Activated T-cell treated with anti-CD3 and anti-CD28 coated beads, Interleukin-2, amount 50 U/mL, for 4 hours (primary cell): ENCODE data around the gene ZCCHC24. TPM values are rescaled to one million over a fixed set of nuclear protein-coding genes. Genes with fewer than 3 reads are reported as not detected.

Experiments used
- ATAC-seq, 2 donors: fragments of 200-7000 bp; cut with Tn5 transposase; one replicate each; pipeline ENCODE4 v1.10.0; 2021
- DNase-seq: peaks from one replicate; pipeline ENCODE4 v3.0.0-alpha.2; 2020
- H3K27me3 Mint-ChIP-seq: one replicate; pipeline ENCODE4 v1.8.0; 2021; ENCODE audit warnings: low read depth, mixed read lengths
- H3K36me3 Mint-ChIP-seq: one replicate; pipeline ENCODE4 v1.8.0; 2022; ENCODE audit warnings: mixed read lengths; ENCODE audit not compliant: insufficient read depth
- H3K4me1 Mint-ChIP-seq: one replicate; pipeline ENCODE4 v1.8.0; 2021; ENCODE audit warnings: low read depth, mixed read lengths
- H3K4me3 Mint-ChIP-seq: one replicate; pipeline ENCODE4 v1.8.0; 2021; ENCODE audit warnings: mild to moderate bottlenecking, moderate library complexity, mixed read lengths
- H3K9me3 Mint-ChIP-seq: one replicate; pipeline ENCODE4 v1.8.0; 2021; ENCODE audit warnings: mixed read lengths
- total RNA-seq, 3 donors: library from RNA; stranded (reverse); gene quantifications; one replicate each; pipeline ENCODE4 v1.2.1, GENCODE V29; 2021

Gene ZCCHC24
- total RNA-seq, 3 donors from 2014 or later: 0.26 to 0.92 (median 0.63) TPM

- Mint-ChIP-seq H3K36me3 (no peaks in the 10 kb centered on the region), H3K4me1 (no peaks in the 10 kb centered on the region), H3K9me3 (no peaks in the 10 kb centered on the region), H3K27me3 (no peaks in the 10 kb centered on the region), H3K4me3 (no peak overlapping the region)
- no peak for ATAC-seq
- no peak for DNase-seq
Observed at GRCh38 chr10:79418886-79419595, 26.4 kb downstream of the ZCCHC24 start.

GRCh38 chr10:79418274-79418673, 27.1 kb downstream of the ZCCHC24 start:
- ATAC-seq (no peak), DNase-seq (no peak)
- H3K4me1 Mint-ChIP-seq: peaks cover 3% of the 10 kb centered on the region
- no peaks in the 10 kb centered on the region for H3K9me3 Mint-ChIP-seq
- no peak overlapping the region for H3K4me3 Mint-ChIP-seq
- no peaks in the 10 kb centered on the region for H3K36me3 Mint-ChIP-seq
- no peaks in the 10 kb centered on the region for H3K27me3 Mint-ChIP-seq

- DNase-seq: no peak
- Mint-ChIP-seq H3K9me3 (no peaks in the 10 kb centered on the region), H3K36me3 (no peaks in the 10 kb centered on the region), H3K4me1 (peaks cover 3% of the 10 kb centered on the region), H3K27me3 (no peaks in the 10 kb centered on the region), H3K4me3 (no peak overlapping the region)
- no peak for ATAC-seq
Observed at GRCh38 chr10:79417731-79418130, 27.7 kb downstream of the ZCCHC24 start.

- Mint-ChIP-seq H3K27me3 (no peaks in the 10 kb centered on the region), H3K4me1 (peaks cover 3% of the 10 kb centered on the region), H3K4me3 (no peak overlapping the region), H3K9me3 (no peaks in the 10 kb centered on the region), H3K36me3 (no peaks in the 10 kb centered on the region)
- DNase-seq: no peak
- ATAC-seq: no peak
Observed at GRCh38 chr10:79417266-79417665, 28.2 kb downstream of the ZCCHC24 start.

- Mint-ChIP-seq H3K36me3 (no peaks in the 10 kb centered on the region), H3K4me1 (peaks cover 3% of the 10 kb centered on the region), H3K4me3 (no peak overlapping the region), H3K9me3 (no peaks in the 10 kb centered on the region), H3K27me3 (no peaks in the 10 kb centered on the region)
- ATAC-seq (no peak), DNase-seq (no peak)
Observed at GRCh38 chr10:79416578-79417255, 28.7 kb downstream of the ZCCHC24 start.

DNA sequence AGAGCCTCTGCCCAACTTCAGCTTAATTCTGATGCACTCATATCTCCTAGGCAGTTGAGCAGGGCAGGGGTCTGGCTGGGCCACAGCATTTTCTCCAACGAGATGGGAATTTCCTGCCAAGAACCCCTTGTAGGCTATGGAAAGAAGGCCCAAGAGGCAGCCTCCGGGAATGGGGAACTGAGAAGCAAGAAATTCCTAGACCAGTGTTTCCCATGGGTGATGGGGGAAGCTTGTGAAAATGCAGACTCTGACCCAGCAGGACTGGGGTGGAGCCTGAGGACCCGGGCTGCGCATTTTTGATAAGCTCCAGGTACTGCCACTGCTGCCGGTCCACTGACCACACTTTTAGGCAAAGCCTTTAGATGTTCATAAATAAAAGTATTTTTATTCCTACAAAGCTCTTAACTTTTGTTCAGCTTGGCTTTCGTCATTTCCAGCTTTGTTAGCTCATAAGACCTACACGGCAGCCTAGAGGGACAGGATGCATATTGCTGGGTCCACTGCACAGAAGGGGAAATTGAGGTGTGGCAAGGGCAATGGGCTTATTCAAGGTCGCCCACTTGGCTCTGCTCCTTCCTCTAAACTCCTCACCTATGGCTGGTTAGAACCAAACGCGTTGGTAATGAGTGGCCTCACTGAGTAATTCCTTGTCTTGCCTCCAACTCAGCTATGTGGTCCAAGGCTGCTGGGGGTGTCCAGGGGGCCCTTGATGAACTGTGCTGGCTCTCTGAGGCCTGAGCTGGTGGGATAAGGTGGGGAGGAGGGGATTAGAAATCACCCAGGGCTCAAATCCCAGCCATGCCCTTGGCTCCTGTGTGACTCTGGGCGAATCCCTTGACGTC, 29.5 kb downstream of the ZCCHC24 start:
- no peak for DNase-seq
- Mint-ChIP-seq H3K4me3 (no peak overlapping the region), H3K4me1 (peaks cover 3% of the 10 kb centered on the region), H3K27me3 (no peaks in the 10 kb centered on the region), H3K9me3 (no peaks in the 10 kb centered on the region), H3K36me3 (no peaks in the 10 kb centered on the region)
- ATAC-seq: no peak

DNA sequence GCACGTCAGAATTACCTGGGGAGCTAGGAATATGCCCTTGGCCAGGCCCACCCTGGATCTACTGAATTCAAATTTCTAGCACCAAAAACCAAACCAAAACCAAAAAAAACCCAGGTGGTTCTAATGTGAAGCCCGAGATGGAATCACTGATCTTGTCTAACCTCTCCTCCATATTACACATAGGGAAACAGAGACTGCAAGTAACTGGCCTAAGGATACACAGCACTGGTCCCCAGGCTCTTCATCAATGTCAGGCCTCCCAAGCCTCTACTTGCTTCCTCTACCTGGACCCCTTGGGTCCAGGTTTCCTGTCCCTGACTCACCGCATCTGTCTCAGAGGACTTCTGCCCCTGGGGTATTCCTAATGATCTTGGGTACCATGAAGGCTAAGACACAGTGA, 30.7 kb downstream of the ZCCHC24 start:
- no peak for ATAC-seq
- no peaks in the 10 kb centered on the region for H3K27me3 Mint-ChIP-seq

DNA sequence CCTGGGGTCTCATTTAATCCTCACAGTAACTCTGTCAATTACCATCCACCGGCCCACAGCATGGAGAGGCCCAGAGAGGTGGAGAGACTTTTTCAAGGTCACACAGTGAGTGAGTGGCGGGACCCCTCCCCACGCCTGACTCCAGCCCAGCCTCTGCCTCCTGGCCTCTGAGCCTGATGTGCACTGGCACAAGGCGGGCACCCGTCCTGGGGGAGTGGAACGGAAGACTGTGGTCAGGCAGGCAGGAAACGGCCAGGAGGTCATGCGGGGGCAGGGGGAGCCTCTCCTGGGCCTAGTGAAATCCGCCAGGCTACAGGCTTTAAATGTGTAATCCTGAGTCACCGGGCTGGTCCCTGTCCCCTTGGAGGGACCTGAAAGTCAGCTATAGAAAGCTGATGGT, 32.2 kb downstream of the ZCCHC24 start:
- Mint-ChIP-seq H3K36me3 (no peaks in the 10 kb centered on the region), H3K27me3 (no peaks in the 10 kb centered on the region), H3K9me3 (no peaks in the 10 kb centered on the region), H3K4me3 (no peak overlapping the region), H3K4me1 (peaks cover 3% of the 10 kb centered on the region)
- no peak for DNase-seq
- no peak for ATAC-seq

More for the DNA sequence above, 30.7 kb downstream of the ZCCHC24 start:
- no peak for DNase-seq
- no peaks in the 10 kb centered on the region for H3K36me3 Mint-ChIP-seq
- peaks cover 3% of the 10 kb centered on the region for H3K4me1 Mint-ChIP-seq
- H3K9me3 Mint-ChIP-seq: no peaks in the 10 kb centered on the region
- no peak overlapping the region for H3K4me3 Mint-ChIP-seq

DNA sequence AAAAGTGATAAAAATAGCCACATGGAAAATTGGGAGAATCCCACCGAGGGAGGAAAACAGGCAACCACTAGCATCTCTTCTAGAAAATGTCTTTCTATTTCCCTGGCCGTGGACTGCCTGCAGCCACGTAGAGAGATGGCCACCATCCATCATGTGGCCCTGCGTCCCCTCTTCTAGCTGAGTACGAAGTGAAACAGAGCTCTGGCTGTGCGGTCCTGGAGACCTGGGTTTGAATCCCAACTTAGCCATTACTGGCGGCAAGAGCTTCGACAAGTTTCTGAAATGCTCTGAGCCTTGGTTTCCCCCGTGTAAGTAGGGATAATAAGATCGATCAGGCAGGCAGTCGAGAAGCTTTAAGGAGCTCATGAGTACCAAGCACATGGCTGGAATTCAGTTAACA, 32.9 kb downstream of the ZCCHC24 start:
- H3K4me3 Mint-ChIP-seq: no peak overlapping the region
- DNase-seq (no peak), ATAC-seq (no peak)
- no peaks in the 10 kb centered on the region for H3K9me3 Mint-ChIP-seq
- no peaks in the 10 kb centered on the region for H3K27me3 Mint-ChIP-seq
- H3K4me1 Mint-ChIP-seq: peaks cover 3% of the 10 kb centered on the region
- no peaks in the 10 kb centered on the region for H3K36me3 Mint-ChIP-seq

- Mint-ChIP-seq H3K4me3 (no peak overlapping the region), H3K36me3 (no peaks in the 10 kb centered on the region), H3K9me3 (no peaks in the 10 kb centered on the region), H3K27me3 (no peaks in the 10 kb centered on the region), H3K4me1 (peaks cover 3% of the 10 kb centered on the region)
- DNase-seq: no peak
- ATAC-seq: no peak
Observed at GRCh38 chr10:79411546-79412495, 33.6 kb downstream of the ZCCHC24 start.

DNA sequence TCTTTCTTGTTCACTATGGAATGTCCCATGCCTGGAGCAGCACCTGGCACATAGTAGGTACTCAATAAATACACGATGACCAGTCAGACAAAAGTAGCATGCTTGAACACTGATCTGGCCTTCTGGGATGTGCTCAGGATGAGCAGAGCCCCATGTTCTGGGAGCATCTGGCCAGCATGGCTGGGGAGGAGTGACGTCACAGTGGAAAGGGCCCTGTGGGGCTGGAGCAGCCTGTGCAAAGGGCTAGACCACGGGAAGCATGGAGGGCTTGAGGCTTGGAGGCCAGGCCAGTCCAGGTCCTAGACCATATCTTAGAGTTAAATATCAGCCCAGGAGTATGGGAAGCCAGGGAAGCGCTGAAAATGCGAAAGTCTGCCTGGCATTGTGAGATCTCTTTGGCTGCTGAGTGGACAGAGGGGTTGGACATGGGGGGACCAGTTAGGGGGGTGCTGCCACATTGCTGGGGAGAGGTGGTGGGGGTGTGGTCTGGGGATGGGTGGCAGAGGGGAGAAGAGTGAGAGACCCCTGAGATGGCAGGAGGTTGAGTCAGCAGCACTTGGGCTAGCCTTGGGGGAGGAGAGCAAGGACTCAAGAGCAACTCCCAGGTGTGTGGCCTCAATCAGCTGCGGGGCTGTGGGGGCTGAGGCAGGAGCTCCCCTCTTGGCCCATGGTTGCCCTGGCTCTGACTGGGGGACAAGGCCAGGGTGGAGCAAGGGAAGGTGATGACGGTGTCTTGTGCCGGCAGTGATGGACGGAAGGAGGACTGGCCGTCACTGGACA, 34.9 kb downstream of the ZCCHC24 start:
- no peaks in the 10 kb centered on the region for H3K27me3 Mint-ChIP-seq
- no peak for ATAC-seq
- H3K9me3 Mint-ChIP-seq: no peaks in the 10 kb centered on the region
- no peak for DNase-seq
- peaks cover 3% of the 10 kb centered on the region for H3K4me1 Mint-ChIP-seq
- no peaks in the 10 kb centered on the region for H3K36me3 Mint-ChIP-seq
- no peak overlapping the region for H3K4me3 Mint-ChIP-seq

- peaks cover 3% of the 10 kb centered on the region for H3K4me1 Mint-ChIP-seq
- DNase-seq (no peak), ATAC-seq (no peak)
- H3K4me3 Mint-ChIP-seq: no peak overlapping the region
- no peaks in the 10 kb centered on the region for H3K27me3 Mint-ChIP-seq
- H3K9me3 Mint-ChIP-seq: no peaks in the 10 kb centered on the region
- H3K36me3 Mint-ChIP-seq: no peaks in the 10 kb centered on the region
Observed at GRCh38 chr10:79409726-79410085, 35.7 kb downstream of the ZCCHC24 start.

- H3K27me3 Mint-ChIP-seq: no peaks in the 10 kb centered on the region
- no peak overlapping the region for H3K4me3 Mint-ChIP-seq
- H3K4me1 Mint-ChIP-seq: peaks cover 3% of the 10 kb centered on the region
- DNase-seq (no peak), ATAC-seq (no peak)
- no peaks in the 10 kb centered on the region for H3K9me3 Mint-ChIP-seq
- H3K36me3 Mint-ChIP-seq: no peaks in the 10 kb centered on the region
Observed at GRCh38 chr10:79409038-79409725, 36.2 kb downstream of the ZCCHC24 start.
